ENCODE data around the gene GRM2. TPM values are rescaled to one million over a fixed set of nuclear protein-coding genes. Genes with fewer than 3 reads are reported as not detected.

The GRM2 gene
- total and polyA plus RNA-seq, 2 of the 8 experiments (the other 6 are each of a cell fraction or from before 2014, with no cell fraction given): 3.9 to 10.5 TPM

DNA sequence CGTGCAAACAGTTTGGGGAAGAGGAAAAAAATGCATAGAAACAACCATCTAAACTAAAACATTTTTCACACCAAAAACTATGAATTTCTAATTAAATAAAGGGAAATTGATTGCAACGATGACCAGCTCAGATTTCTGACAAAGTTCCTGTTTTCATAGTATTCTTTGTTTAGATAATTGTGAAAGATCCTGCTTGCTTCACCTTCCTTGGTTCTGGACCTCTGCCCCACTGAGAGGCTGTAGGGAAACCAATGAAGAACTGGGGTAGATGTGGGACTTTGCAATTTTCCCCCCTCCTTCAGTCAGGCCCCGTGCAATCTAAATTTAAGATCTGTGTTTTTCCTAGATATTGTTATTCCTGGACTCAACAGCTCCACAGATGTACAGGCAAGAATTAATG is 49.6 kb upstream of the GRM2 start (continued):
- TF ChIP-seq GABPA (IDR thresholded peaks at IDR 0.05; ENCODE audit: borderline replicate concordance, insufficient read depth, low read length) (no peak), GTF2F1 (IDR thresholded peaks at IDR 0.05; ENCODE audit: borderline replicate concordance, low read depth, low read length) (no peak)

Measured in H1 (cell line).